GM04503 (cell line): ENCODE results near the gene DMTF1.
"Not testable (repeated sequence)": the region's sequence is repeated elsewhere in the genome, so short reads cannot be mapped to it uniquely, and the experiment has no call there.

Source experiments
- DNase-seq: peaks from one replicate; pipeline ENCODE4 v3.0.0-alpha.2; 2012; ENCODE audit warnings: low read depth

The DMTF1 gene

GRCh38 chr7:87152112-87152896 is at the start of gene DMTF1:
Gene DMTF1, plus strand, starts transcription at chr7:87152453. Its CDS starts 12,489 bp downstream, at chr7:87164942.
- peak; percentile 84 for DNase-seq

- DNase-seq: no peak
These were observed 46.9 kb upstream of the DMTF1 start for GRCh38 chr7:87105401-87105800.

- DNase-seq: no peak
These were observed 45.2 kb upstream of the DMTF1 start for GRCh38 chr7:87106974-87107612.

DNA sequence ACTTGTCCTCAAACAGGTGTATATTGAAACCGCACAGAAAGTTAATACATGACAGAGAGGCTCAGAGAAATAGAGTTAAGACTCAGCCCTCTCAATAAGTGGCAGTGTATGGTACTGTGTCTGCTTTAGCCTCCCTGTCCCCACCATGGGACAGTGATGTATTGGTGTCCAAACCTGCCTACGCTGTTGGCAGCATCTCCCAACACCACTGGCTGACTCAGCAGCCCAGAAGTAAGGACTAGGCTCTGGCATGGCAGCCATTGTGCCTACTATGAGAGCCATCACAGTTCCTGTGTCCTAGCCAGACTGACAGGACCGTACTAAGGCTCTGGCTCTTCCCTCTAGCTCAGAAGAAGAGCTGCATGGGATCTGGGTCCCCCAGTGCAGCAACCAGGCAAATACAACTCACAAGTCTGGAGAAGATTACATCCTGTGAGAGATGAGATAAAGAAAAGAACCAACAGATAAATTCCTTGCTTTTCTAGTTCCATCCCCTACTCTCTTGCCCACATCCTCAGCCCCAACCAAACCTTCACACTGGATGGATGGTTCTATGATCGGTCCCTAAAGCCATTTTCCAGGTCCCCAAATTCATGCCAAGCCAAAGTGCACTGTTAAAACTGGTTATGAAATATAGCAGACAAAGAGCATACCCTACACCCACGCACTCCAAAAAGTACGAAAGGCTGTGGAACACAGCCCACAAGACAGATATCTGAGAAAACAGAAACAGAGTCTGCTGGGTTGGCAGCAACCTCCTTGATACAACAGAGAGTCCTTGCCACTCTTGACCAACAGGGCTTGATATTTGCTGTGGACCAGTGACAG is 44.1 kb upstream of the DMTF1 start:
- no peak for DNase-seq

DNA sequence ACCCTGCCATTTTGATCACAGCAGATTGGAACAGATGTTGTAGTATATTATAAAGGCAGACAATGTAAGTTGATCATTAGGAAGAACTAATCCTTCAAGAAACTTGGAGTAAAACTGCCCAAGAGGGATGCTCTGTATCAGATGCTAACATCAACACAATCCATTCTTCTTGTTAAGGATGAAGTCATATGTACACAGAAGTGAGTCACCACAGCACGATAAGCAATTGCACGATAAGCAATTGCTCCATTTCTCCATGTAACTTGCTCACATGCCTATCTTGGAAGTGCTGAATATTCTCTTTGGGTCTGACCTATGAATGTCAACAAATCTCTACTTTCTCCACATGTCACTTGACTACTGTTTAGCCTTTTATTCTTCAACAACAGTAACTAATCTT is 41.5 kb upstream of the DMTF1 start:
- no peak for DNase-seq

DNA sequence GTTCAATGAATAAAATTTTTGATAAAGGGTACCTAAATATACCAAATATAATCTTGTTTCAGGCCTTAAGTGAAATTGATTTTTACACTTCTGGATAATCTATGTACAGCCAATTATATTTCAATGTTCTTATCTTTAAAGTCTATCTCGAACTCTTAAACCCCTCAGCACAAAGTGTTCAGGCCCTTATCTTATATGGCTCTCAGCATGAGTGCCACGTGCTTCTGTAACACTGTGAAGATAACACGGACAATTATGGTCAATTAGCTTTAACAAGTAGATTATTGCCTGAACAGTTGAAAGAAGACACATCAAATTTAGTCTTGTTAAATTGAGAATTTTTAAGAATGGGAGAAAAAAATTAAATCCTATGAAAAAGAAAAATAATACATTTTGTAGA is 40.4 kb upstream of the DMTF1 start:
- DNase-seq: no peak

DNA sequence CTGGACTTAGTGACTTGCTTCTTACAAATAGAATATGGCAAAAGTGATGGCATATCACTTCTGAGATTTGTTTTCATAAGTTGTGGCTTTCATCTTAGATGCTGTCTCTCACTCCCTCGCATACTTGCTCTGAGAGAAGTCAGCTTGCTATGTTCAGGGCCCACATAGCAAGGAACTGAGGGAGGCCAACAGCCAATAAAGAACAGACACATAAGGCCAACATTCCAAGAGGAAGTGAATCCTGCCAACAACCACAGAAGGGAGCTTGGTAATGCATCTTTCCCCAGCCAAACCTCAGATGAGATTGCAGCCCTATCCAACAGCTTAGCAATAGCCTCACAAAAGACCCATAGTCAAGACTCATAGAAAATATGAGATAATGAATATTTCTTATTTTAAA is 39.2 kb upstream of the DMTF1 start:
- no peak for DNase-seq

DNA sequence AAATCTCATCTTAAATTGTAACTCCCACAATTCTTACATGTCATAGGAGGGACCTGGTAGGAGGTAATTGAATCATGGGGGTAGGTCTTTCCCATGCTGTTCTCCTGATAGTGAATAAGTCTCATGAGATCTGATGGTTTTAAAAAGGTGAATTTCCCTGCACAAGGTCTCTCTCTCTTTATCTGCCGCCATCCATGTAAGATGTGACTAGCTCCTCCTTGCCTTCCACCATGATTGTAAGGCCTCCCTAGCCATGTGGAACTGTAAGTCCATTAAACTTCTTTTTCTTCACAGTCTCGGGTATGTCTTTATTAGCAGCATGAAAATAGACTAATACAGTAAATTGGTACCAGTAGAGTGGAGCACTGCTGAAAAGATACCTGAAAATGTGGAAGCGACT is 38.3 kb upstream of the DMTF1 start:
- not testable (repeated sequence) for DNase-seq

DNA sequence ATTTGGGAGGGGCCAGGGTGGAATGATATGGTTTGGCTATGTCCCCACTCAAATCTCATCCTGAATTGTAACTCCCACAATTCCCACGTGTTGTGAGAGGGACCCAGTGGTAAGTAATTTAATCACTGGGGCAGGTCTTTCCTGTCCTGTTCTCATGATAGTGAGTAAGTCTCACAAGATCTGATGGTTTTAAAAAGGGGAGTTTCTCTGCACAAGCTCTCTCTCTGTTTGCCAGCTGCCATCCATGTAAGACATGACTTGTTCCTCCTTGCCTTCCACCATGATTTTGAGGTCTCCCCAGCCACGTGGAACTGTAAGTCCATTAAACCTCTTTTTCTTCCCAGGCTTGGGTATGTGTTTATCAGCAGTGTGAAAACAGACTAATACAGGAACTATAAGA is 36.5 kb upstream of the DMTF1 start:
- not testable (repeated sequence) for DNase-seq

GRCh38 chr7:87116315-87116714 is 35.9 kb upstream of the DMTF1 start:
- no peak for DNase-seq

DNA sequence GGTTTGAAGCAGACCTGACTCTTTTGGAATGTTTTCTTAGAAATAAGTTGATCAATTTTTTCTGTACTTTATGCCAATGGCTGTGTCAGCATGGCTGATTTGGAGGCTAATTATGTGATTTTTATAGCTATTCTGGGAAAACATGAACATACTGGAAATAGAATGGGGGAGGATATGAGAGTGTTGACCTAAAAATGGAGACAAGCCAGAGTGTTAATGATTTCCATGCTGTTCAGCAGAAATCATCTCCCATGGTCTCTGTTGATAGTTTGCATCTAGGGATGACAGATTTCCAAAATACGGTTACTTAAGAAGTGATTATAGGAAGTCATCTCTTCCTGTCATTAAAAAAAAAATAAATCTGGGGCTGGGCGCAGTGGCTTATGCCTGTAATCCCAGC is 32.7 kb upstream of the DMTF1 start:
- no peak for DNase-seq

- no peak for DNase-seq
These were observed 29.1 kb upstream of the DMTF1 start for GRCh38 chr7:87123105-87123504.

- DNase-seq: no peak
These were observed 25.2 kb upstream of the DMTF1 start for GRCh38 chr7:87127019-87127418.

- DNase-seq: no peak
These were observed 23.4 kb upstream of the DMTF1 start for GRCh38 chr7:87128861-87129267.

- no peak for DNase-seq
These were observed 22.9 kb upstream of the DMTF1 start for GRCh38 chr7:87129332-87129731.

DNA sequence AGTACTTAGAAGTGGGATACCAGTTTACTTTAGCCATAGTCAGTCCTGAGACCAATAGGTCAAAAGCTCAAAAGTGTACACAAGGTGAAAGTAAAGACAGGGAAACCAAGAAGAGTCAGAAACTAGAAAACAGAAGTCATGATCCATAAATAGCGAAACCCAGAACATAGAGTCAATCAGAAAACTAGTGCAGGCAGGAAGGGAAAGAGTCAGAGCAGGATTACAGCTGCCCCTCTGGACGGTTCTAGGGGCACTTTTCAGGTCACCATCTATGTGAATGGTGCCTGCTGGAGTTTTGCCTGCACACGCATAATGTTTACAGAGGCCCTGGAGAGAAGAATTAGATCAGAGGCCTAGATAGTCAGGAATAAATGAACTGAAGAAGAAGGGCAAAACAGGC is 22.4 kb upstream of the DMTF1 start:
- DNase-seq: no peak

DNA sequence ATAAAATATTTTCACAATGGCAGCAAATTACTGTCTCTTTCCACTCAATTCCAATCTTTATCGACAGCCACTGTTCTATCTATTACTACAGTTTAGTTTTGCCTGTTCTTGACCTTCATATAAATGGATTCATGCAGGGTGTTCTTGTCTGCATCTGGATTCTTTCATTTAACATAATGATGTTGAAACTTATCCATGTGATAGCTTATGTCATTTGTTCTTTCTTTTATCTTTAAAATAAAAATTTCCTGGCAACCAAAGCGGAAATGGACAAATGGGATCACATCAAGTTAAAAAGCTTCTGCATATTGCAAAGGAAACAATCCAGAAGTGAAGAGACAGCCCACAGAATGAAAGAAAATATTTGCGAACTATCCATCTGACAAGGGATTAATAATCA is 20.5 kb upstream of the DMTF1 start:
- no peak for DNase-seq

DNA sequence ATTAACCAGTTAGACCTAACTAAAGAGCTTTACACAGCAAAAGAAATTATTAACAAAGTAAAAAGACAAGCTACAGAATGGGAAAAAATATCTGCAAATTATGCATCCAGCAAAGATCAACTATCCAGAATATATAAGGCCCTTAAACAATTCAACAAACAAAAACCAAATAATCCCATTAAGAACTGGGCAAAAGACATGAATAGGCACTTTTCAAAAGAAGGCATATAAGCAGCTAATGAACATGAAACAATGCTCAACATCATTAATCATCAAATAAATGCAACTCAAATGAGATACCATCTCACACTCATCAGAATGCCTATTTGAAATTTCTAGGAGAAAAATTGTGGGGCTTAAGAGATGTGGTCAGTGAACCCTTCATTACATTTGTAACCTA is 15.0 kb upstream of the DMTF1 start:
- no peak for DNase-seq

- DNase-seq: no peak
These were observed 12.7 kb upstream of the DMTF1 start for GRCh38 chr7:87139514-87139913.

DNA sequence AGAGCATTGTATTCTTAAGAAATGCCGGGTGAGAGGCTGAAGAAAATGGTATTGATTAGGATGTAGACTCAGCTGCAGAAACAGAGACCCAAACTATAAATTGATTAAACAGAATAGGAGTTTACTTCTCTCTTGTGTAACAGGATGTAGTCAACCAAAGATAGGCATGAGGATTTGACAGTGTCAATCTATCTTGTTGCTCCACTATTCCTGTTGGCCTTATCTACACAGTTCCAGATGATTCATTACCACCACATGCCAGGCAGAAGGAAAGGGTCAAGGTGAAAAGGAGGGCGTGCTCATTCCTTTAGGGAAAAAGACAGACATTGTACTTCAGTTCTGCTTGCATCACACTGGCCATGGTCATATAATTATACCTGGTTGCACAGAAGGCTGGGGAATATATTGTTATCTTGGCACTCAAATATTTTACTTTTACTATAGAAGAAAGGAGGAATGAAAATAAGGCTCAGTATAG is 11.9 kb upstream of the DMTF1 start:
- DNase-seq: no peak

- DNase-seq: no peak
These were observed 8.0 kb upstream of the DMTF1 start for GRCh38 chr7:87144173-87144657.

GRCh38 chr7:87146740-87147386 is 5.4 kb upstream of the DMTF1 start:
- DNase-seq: no peak
